Activated T-helper 1 cell treated with anti-CD3 and anti-CD28 coated beads, Interleukin-12 subunit alpha, Interleukin-12 subunit beta, Interleukin-2, Interleukin-4 antibody, amounts not matched to agents 30 ng/mL and 10 ng/mL and 1 ng/mL, durations not matched to agents 14 hours and 24 hours and 36 hours (primary cell): ENCODE data around the gene UBA6. TPM values are rescaled to one million over a fixed set of nuclear protein-coding genes. Genes with fewer than 3 reads are reported as not detected.

Experiments
- DNase-seq: peaks from one replicate; pipeline ENCODE4 v3.0.0; 2021; ENCODE audit warnings: low spot score
- H3K27ac Mint-ChIP-seq: one replicate; pipeline ENCODE4 v1.8.0; 2021; ENCODE audit warnings: mild to moderate bottlenecking, mixed read lengths
- H3K27me3 Mint-ChIP-seq: one replicate; pipeline ENCODE4 v1.8.0; 2022; ENCODE audit warnings: mild to moderate bottlenecking, moderate library complexity, mixed read lengths; ENCODE audit not compliant: insufficient read depth
- H3K36me3 Mint-ChIP-seq: one replicate; pipeline ENCODE4 v1.8.0; 2021; ENCODE audit warnings: low read depth, mixed read lengths
- H3K4me1 Mint-ChIP-seq: one replicate; pipeline ENCODE4 v1.8.0; 2021; ENCODE audit warnings: low read depth, mixed read lengths
- H3K4me3 Mint-ChIP-seq: one replicate; pipeline ENCODE4 v1.8.0; 2021; ENCODE audit warnings: mild to moderate bottlenecking, moderate library complexity, mixed read lengths
- H3K9me3 Mint-ChIP-seq: one replicate; pipeline ENCODE4 v1.8.0; 2021; ENCODE audit warnings: mixed read lengths
- intact Hi-C: fragments of 100-400 bp; cut with micrococcal nuclease; formaldehyde crosslinking; loops from one replicate; pipeline ENCODE4 v1.15.1; 2024
- total RNA-seq: library from RNA; stranded (reverse); gene quantifications from 2 replicates; pipeline ENCODE4 v1.2.3, GENCODE V29; 2022

Gene UBA6
- total RNA-seq, 1 donor from 2014 or later = 78.5 TPM

DNA sequence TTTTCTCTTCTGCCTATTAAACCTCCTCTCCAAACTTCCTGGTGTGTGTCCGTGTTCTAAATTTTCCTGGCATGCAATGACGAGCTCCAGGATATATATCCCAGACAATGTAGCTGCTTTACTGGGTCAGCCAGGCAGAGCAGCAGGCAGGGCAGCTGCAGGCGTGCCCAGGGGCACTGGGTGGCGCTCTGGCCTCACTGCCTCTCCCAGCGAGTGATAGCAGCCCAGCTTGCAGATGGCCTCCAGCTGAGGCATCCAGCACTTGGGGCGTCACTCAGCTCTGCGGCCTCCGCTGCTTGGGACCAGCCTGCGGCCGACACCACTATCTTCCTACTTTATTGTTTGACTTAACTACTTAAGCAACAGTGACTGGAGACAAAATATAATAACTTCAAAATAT lies 23.0 kb upstream of the UBA6 start:
- Mint-ChIP-seq H3K27me3 (no peaks in the 10 kb centered on the region), H3K9me3 (peaks cover 4% of the 10 kb centered on the region), H3K27ac (no peak overlapping the region), H3K4me1 (peaks cover 23% of the 10 kb centered on the region), H3K36me3 (peaks cover 18% of the 10 kb centered on the region), H3K4me3 (no peak overlapping the region)
- no peak for DNase-seq
- intact Hi-C loops = no loop called here

DNA sequence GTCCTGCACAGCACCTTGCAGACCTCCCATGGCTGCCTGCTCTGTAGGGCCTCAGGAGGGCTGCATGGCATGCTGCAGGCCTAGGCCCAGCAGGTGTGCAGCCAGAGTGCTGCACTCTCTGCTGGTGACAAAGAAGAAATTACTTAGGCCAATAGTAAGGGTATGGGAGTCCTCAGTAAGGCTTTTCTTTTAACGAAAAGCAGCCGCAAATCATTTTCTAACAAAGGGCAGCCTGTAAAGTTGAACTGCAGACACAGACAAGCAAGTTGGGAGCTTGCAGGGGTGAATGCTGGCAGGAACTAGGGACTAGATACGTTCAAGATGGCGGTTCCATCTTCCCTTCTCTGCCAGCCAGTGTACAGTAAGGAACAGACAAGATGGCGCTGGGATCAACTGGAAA lies 22.4 kb upstream of the UBA6 start:
- intact Hi-C loops = no loop called here
- Mint-ChIP-seq H3K4me3 (no peak overlapping the region), H3K27ac (no peak overlapping the region), H3K4me1 (peaks cover 23% of the 10 kb centered on the region), H3K36me3 (peaks cover 13% of the 10 kb centered on the region), H3K9me3 (peaks cover 4% of the 10 kb centered on the region), H3K27me3 (no peaks in the 10 kb centered on the region)
- no peak for DNase-seq

DNA sequence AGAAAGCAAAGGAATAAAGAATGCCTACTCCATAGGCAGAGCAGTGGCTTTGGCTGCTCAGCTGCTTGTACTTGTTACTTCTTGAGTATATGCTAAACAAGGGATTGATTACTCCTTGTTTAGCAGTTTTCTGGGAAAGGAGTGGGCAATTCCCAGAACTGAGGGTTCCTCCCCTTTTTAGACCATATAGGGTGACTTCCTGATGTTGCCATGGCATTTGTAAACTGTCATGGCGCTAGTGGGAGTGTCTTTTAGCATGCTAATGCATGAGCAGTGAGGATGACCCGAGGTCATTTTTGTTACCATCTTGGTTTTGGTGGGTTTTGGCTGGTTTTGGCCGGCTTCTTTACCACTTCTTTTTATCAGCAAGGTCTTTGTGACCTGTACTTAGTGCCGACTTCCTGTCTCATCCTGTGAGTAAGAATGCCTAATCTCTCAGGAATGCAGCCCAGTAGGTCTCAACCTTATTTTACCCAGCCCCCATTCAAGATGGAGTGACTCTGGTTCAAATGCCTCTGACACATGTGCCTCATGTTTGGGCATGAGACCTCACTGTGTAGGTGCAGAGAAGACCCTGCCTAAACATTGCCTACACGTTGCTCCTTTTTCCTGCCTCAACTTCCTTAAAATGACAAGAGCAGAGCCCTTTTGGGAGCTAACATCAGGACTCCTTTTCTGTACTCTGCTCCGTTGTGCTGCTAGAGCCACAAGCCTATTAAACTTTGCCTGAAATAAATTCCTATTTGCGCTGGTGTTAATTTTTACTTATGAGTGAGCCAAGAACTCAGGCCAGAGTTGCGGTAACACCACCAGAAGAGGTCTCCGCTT lies 21.0 kb upstream of the UBA6 start:
- intact Hi-C loops = no loop called here
- H3K9me3 Mint-ChIP-seq = peaks cover 4% of the 10 kb centered on the region
- peaks cover 16% of the 10 kb centered on the region for H3K4me1 Mint-ChIP-seq
- no peak for DNase-seq
- H3K36me3 Mint-ChIP-seq = peaks cover 17% of the 10 kb centered on the region
- H3K27me3 Mint-ChIP-seq = no peaks in the 10 kb centered on the region
- no peak overlapping the region for H3K4me3 Mint-ChIP-seq
- no peak overlapping the region for H3K27ac Mint-ChIP-seq

DNA sequence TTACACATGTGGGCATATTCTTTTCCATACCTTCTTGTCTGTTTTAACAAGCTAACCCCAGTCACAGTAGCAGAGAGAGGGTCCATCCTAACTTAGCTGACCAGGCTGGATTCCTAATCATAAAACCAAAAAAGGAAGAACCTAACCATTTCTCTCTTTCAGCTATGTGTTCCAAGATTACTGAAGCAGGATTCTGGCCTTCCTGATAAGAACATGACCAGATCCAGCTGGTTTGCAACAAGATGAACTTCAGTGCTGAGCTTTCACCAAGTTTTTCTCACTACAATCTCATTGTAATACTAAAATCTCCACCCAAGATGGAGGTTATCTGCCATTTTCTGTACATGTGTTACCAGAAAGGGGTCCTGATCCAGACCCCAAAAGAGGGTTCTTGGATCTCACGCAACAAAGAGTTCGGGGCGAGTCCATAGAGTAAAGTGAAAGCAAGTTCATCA lies 20.4 kb upstream of the UBA6 start:
- Mint-ChIP-seq H3K36me3 (peaks cover 20% of the 10 kb centered on the region), H3K4me3 (no peak overlapping the region), H3K4me1 (peaks cover 13% of the 10 kb centered on the region), H3K27me3 (no peaks in the 10 kb centered on the region), H3K9me3 (peaks cover 4% of the 10 kb centered on the region), H3K27ac (no peak overlapping the region)
- no peak for DNase-seq
- intact Hi-C loops = no loop called here

DNA sequence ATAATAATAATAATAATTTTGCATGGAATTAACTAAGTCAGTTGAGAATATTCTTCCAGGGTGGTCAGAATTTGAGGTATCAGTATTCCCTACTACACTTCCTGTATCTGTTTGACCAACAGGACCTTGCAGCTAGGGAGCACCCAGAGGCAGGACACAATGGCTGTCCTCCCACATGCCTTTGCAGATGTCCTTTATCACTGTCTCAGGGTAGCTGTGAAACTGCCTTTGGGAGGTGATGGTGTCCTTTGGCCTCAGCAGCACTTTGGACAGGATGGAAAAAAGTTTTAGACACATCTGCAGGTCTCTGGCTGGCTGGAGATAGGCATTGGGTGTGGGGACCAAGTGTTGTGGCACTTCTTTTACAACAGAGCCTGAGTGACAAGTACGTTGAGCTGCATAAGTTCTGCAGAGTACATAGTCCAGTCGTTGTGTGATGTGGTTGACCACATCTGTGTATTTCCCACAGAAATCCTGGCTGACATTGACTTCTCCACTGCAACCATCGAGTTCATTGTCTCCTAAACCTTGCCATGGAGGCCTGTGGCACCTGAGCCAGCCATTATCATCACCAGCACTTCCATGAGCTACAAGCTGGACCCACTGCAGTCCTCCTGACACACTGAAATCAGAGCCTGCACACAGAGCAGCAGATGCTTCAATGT lies 19.1 kb upstream of the UBA6 start:
- no peak for DNase-seq
- H3K27me3 Mint-ChIP-seq = no peaks in the 10 kb centered on the region
- peaks cover 4% of the 10 kb centered on the region for H3K9me3 Mint-ChIP-seq
- peaks cover 25% of the 10 kb centered on the region for H3K36me3 Mint-ChIP-seq
- H3K4me1 Mint-ChIP-seq = peaks cover 13% of the 10 kb centered on the region
- intact Hi-C loops = no loop called here
- no peak overlapping the region for H3K27ac Mint-ChIP-seq
- H3K4me3 Mint-ChIP-seq = no peak overlapping the region

DNA sequence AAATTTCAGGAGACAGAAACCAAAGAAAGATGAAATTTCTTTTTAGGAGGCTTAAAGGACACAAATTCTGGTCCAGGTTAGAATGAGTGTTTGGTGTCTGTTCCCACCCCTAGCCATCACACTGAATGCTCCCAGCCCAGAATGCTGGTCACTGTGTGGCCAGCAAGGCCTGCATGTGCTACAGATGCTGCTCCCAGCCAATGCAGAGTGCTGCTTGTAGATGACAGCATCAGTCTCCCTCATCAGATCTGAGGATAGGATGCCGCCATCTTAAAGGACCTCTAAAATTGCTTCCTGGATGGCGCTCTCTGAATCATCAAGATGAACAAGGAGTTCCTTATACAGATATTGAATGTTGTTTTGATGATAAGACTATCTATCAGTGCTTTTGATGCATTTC lies 17.9 kb upstream of the UBA6 start:
- H3K9me3 Mint-ChIP-seq = peaks cover 4% of the 10 kb centered on the region
- H3K4me1 Mint-ChIP-seq = peaks cover 23% of the 10 kb centered on the region
- no peak overlapping the region for H3K27ac Mint-ChIP-seq
- H3K4me3 Mint-ChIP-seq = no peak overlapping the region
- DNase-seq = no peak
- intact Hi-C loops = no loop called here
- H3K36me3 Mint-ChIP-seq = peaks cover 31% of the 10 kb centered on the region
- H3K27me3 Mint-ChIP-seq = no peaks in the 10 kb centered on the region

DNA sequence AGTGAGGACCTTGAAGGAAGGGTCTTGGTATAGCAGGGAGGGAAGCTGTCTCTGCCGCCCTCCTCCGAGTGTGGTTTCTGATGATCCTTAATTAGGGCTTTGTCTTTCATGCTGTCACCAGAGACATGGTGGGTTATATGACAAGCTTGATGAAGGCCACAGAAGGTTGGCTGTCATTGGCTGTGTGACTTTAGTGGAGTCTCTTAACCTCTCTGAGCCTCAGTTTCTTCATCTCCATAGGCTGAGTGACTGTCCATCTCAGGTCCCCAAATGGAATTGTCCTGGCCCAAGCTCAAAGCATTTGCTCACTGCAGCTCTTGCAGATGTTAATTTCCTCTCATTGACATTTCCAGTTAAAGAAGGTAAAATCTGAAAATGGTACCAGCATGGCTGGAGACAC lies 16.6 kb upstream of the UBA6 start:
- Mint-ChIP-seq H3K4me3 (no peak overlapping the region), H3K27me3 (no peaks in the 10 kb centered on the region), H3K4me1 (peaks cover 32% of the 10 kb centered on the region), H3K27ac (no peak overlapping the region), H3K9me3 (peaks cover 4% of the 10 kb centered on the region), H3K36me3 (peaks cover 29% of the 10 kb centered on the region)
- intact Hi-C loops = no loop called here
- no peak for DNase-seq

DNA sequence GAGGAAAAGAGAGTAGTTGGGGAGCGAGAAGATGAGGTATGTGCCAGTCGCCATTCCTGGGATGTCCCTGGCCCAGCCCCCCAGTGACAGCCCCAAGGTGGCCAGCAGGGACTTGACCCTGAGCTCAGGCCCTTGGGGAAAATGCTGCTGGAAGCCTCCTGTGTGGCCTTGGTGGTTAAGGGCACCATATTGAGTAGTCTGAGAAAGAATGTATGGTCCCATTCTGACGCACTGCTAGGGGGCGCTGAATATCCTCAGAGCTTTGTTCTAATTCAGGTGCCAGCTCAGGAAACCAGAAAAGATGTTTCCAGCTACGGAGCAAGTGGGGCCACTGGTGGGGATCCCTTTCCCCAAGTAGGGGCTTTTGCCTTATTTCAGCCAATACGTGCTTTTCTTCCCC lies 14.0 kb upstream of the UBA6 start:
- no peaks in the 10 kb centered on the region for H3K27me3 Mint-ChIP-seq
- H3K9me3 Mint-ChIP-seq = no peaks in the 10 kb centered on the region
- peaks cover 22% of the 10 kb centered on the region for H3K36me3 Mint-ChIP-seq
- no peak for DNase-seq
- intact Hi-C loops = loop anchor here (2.0 kb wide), 1 partner anchor 14 kb away; the partner anchor contains the start of gene UBA6
- no peak overlapping the region for H3K4me3 Mint-ChIP-seq
- H3K27ac Mint-ChIP-seq = peak overlapping the region; percentile 81
- H3K4me1 Mint-ChIP-seq = peaks cover 33% of the 10 kb centered on the region

DNA sequence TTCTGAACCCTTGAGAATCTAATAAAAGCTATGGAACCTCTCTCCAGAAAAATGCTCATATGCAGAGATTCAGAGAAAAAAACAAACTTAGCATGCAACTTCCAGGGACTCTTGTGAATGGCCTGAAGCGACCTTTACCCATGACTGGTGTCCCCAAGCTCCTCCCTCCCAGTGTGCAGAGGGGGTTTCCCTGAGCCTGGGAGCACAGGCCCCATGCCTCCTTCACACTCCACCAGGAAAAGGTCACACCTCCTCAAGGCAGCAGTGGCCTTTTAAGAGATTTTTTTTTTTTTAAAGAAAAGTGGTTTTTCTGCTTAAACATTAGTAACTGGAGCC lies 13.3 kb upstream of the UBA6 start:
- DNase-seq = no peak
- H3K4me1 Mint-ChIP-seq = peaks cover 33% of the 10 kb centered on the region
- H3K36me3 Mint-ChIP-seq = peaks cover 24% of the 10 kb centered on the region
- H3K4me3 Mint-ChIP-seq = peak overlapping the region; percentile 5
- H3K27me3 Mint-ChIP-seq = no peaks in the 10 kb centered on the region
- intact Hi-C loops = loop anchor here (2.0 kb wide), 1 partner anchor 13 kb away; the partner anchor contains the start of gene UBA6
- peak overlapping the region; percentile 81 for H3K27ac Mint-ChIP-seq
- no peaks in the 10 kb centered on the region for H3K9me3 Mint-ChIP-seq

DNA sequence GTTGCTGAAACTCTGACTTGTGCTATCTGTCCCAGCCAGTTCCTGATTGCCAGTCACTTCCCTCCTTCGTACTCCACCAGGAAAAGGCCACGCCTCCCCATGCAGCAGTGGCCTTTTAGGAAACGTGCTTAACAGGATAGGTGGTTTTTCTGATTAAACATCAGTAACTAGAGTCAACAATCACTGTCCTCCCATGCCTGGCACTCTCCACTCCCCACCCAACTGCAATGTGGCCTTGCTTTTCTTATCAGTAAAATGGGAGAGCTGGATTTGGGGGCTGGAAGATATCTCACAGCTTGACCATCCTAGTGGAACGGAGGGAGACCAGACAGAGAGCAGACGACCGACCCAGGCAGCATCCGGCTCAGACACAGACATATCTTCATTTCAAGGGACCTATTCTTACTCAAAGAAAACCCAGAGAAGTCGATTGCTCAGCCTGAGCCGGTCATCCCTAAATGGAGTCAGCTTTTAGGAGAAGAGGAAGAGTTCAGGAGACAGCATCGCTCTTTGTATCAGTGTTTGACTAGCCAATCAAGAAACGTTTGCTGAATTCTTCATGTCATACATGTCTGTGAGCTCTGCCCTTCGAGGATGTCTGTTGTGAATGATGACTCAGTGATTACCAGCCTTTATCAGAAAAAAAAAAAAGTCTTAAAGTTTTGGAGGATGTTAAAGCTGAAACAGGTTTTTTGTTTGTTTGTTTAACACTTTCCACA lies 12.7 kb upstream of the UBA6 start:
- Mint-ChIP-seq H3K4me1 (peaks cover 33% of the 10 kb centered on the region), H3K27me3 (no peaks in the 10 kb centered on the region)
- intact Hi-C loops = loop anchor here (2.0 kb wide), 1 partner anchor 13 kb away; the partner anchor contains the start of gene UBA6

DNA sequence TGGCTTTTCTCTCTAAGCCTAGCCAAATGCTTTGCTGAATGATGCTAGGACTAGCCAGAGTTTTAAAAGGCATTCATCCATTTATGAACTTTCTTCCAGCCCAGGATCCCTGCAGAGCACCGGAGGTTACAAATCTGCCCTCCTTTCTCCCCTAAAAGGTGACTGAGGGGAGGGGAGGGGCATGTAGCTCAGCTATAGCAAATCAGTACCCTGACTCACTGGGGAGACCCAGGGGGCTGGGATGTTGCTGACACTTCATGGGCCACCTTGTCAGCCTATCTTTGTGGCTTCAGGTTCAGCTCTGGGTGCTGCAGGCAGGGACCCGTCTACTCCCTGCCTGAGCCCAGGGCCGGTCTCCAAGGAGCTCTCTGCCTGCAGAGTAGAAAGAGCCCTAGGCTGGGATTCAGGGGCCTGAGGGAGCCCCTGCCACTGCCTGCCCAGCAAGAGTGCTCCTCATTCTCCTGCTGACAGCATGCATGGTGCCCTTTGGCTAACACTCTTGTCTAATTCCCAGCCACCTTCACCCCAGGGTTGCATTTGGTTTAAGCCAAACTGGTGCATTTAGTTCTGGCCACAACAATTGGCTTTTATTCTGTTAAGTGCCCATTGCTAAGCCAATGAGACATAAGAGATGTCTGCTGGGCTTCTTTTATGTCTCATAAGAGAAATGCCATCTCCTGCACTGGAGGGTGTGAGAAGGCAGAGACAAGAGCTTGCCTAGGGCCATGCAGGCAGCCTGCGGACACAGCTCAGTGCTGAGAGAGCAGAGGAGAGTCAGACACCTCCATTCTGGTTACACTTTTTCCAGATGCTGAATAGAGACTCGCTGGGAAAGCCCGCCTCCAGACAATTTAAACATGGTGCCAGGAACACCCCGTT lies 11.9 kb upstream of the UBA6 start:
- Mint-ChIP-seq H3K36me3 (peaks cover 33% of the 10 kb centered on the region), H3K9me3 (peaks cover 8% of the 10 kb centered on the region), H3K4me1 (peaks cover 33% of the 10 kb centered on the region), H3K27me3 (no peaks in the 10 kb centered on the region), H3K27ac (peak overlapping the region; percentile 81), H3K4me3 (no peak overlapping the region)
- intact Hi-C loops = no loop called here
- DNase-seq = no peak

More for the DNA sequence above, 12.7 kb upstream of the UBA6 start:
- no peak for DNase-seq
- peaks cover 25% of the 10 kb centered on the region for H3K36me3 Mint-ChIP-seq
- peak overlapping the region; percentile 81 for H3K27ac Mint-ChIP-seq
- no peaks in the 10 kb centered on the region for H3K9me3 Mint-ChIP-seq
- peak overlapping the region; percentile 5 for H3K4me3 Mint-ChIP-seq

DNA sequence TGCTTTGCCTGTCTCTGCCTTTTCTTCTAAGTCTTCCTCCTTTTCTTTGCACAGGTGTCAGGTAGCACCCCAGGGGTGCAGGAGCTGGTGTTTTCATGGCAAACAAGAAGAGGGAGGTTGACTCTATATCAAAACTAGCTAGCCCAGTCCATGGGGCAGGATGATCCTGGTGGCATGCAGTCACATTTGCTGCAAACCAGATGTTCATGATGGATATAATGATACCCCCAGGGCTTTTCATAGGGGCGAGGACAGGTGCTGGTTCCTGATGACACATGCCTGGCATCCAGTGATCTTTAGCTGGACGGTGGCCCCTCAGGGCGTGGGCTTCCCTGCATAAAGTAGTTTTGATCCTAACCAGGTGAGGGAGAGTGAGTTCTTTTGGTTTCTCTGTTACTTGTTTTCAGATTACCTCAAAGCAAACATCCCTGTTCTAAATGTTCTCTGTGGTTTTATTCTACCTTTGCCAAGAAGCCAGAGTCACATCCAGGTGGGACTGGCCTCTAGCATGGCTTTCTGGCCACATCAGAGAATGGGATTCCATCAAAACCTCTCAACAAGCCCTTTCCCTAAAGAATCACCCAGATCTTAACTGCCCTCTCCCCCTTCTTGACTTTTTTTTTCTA lies 11.2 kb upstream of the UBA6 start:
- Mint-ChIP-seq H3K27me3 (no peaks in the 10 kb centered on the region), H3K27ac (no peak overlapping the region), H3K4me3 (no peak overlapping the region), H3K9me3 (peaks cover 9% of the 10 kb centered on the region), H3K4me1 (peaks cover 33% of the 10 kb centered on the region), H3K36me3 (peaks cover 35% of the 10 kb centered on the region)
- intact Hi-C loops = no loop called here
- no peak for DNase-seq
